ENCODE data around the gene NXNL1.

The NXNL1 gene

GRCh38 chr19:17487284-17488121 lies 26.8 kb upstream of the NXNL1 start (continued):
- TF ChIP-seq ZFHX2 (tag by site-specific recombination; conservative IDR thresholded peaks at IDR 0.05) (peak; percentile 68), ZBTB8A (tag by site-specific recombination; IDR thresholded peaks at IDR 0.05) (peak; percentile 49), HIC1 (tag by site-specific recombination; IDR thresholded peaks at IDR 0.05) (peak; percentile 61), GFI1B (tag by site-specific recombination; IDR thresholded peaks at IDR 0.05) (no peak), SCRT2 (tag by site-specific recombination; IDR thresholded peaks at IDR 0.05) (peak; percentile 54), ZNF398 (tag by site-specific recombination; IDR thresholded peaks at IDR 0.05) (peak; percentile 33; the same call in 1 of the 2 replicates)

GRCh38 chr19:17486545-17487240 lies 26.0 kb upstream of the NXNL1 start:
- CTCF ChIA-PET = interaction anchor here (2.6 kb wide), 1 partner anchor 9 kb away, joined by 9 read pairs; no protein-coding TSS in a partner anchor

GRCh38 chr19:17484520-17485185 lies 23.9 kb upstream of the NXNL1 start:
- Histone ChIP-seq H3K27ac (ENCODE audit: extremely low read depth, low read depth, low read length) (no peak overlapping the region), H3K36me3 (ENCODE audit: control insufficient read depth in 2 of 2, insufficient read depth in 1 of 2, low read length in 2 of 2) (no peaks in the 10 kb centered on the region), H3K4me3 (ENCODE audit: low read depth, low read length) (no peak overlapping the region), H3K4me1 (ENCODE audit: control insufficient read depth, insufficient read depth, low read length) (0 out of 2 replicates have a peak, but pooled peaks cover 2% of the 10 kb centered on the region), H3K9me3 (ENCODE audit: control insufficient read depth, insufficient read depth, low read depth, low read length) (no peaks in the 10 kb centered on the region)
- ChIA-PET CTCF (interaction anchor here (1.2 to 2.6 kb wide), 2 partner anchors 11 to 13 kb away, joined by 4 to 9 read pairs; no protein-coding TSS in a partner anchor), POLR2A (no interaction called here)
- TF ChIP-seq ZNF654 (tag by site-specific recombination; IDR thresholded peaks at IDR 0.05; ENCODE audit: low read depth) (no peak), ZNF366 (tag by site-specific recombination; conservative IDR thresholded peaks at IDR 0.05) (peak; percentile 93), KLF1 (tag by site-specific recombination; IDR thresholded peaks at IDR 0.05) (peak; percentile 26; the same call in 1 of the 2 replicates), BCL11B (tag by site-specific recombination; IDR thresholded peaks at IDR 0.05; ENCODE audit: low read depth) (no peak), ZNF704 (tag by site-specific recombination; IDR thresholded peaks at IDR 0.05) (no peak), PRDM1 (tag by site-specific recombination; IDR thresholded peaks at IDR 0.05) (peak; percentile 54; the same call in 1 of the 2 replicates), ZNF394 (tag by site-specific recombination; IDR thresholded peaks at IDR 0.05; ENCODE audit: borderline replicate concordance) (no peak), ZNF24 (tag by site-specific recombination; IDR thresholded peaks at IDR 0.05) (peak; percentile 63), FEZF1 (tag by site-specific recombination; IDR thresholded peaks at IDR 0.05) (no peak), ZNF341 (tag by site-specific recombination; IDR thresholded peaks at IDR 0.05; ENCODE audit: low read depth) (no peak)

More at GRCh38 chr19:17486545-17487240, 26.0 kb upstream of the NXNL1 start:
- POLR2A ChIA-PET = no interaction called here
- H3K27ac ChIP-seq (ENCODE audit: extremely low read depth, low read depth, low read length) = no peak overlapping the region
- no peaks in the 10 kb centered on the region for H3K9me3 ChIP-seq (ENCODE audit: control insufficient read depth, insufficient read depth, low read depth, low read length)
- no peak for TF ChIP-seq ZNF302 (tag by site-specific recombination; IDR thresholded peaks at IDR 0.05; ENCODE audit: low read depth)
- no peak for TF ChIP-seq SP3 (tag by site-specific recombination; IDR thresholded peaks at IDR 0.05)
- no peak for TF ChIP-seq ZNF747 (tag by site-specific recombination; IDR thresholded peaks at IDR 0.05)
- TF ChIP-seq ZNF626 (tag by site-specific recombination; IDR thresholded peaks at IDR 0.05) = no peak
- TF ChIP-seq ZNF214 (tag by site-specific recombination; IDR thresholded peaks at IDR 0.05; ENCODE audit: borderline replicate concordance) = no peak
- no peak for TF ChIP-seq ZNF184 (tag by site-specific recombination; IDR thresholded peaks at IDR 0.05)
- TF ChIP-seq ZNF791 (tag by site-specific recombination; IDR thresholded peaks at IDR 0.05) = no peak
- TF ChIP-seq ZNF555 (tag by site-specific recombination; conservative IDR thresholded peaks at IDR 0.05) = no peak
- TF ChIP-seq ZFP3 (tag by site-specific recombination; IDR thresholded peaks at IDR 0.05; ENCODE audit: low read depth) = no peak
- no peak for TF ChIP-seq ZNF175 (tag by site-specific recombination; IDR thresholded peaks at IDR 0.05)
- no peak for TF ChIP-seq ZNF221 (tag by site-specific recombination; IDR thresholded peaks at IDR 0.05; ENCODE audit: borderline replicate concordance)
- no peak for TF ChIP-seq ZNF488 (tag by site-specific recombination; IDR thresholded peaks at IDR 0.05)
- 0 out of 2 replicates have a peak, but pooled peaks cover 2% of the 10 kb centered on the region for H3K4me1 ChIP-seq (ENCODE audit: control insufficient read depth, insufficient read depth, low read length)
- no peaks in the 10 kb centered on the region for H3K36me3 ChIP-seq (ENCODE audit: control insufficient read depth in 2 of 2, insufficient read depth in 1 of 2, low read length in 2 of 2)
- no peak overlapping the region for H3K4me3 ChIP-seq (ENCODE audit: low read depth, low read length)

All from HEK293 (cell line).